Stimulated activated CD4-positive, alpha-beta T cell treated with anti-CD3 and anti-CD28 coated beads, Interleukin-12 subunit alpha, Interleukin-12 subunit beta, amount 100 ng/mL, for 24 hours (primary cell): Measurements from ENCODE around the gene PKD2L2.
"Not testable (repeated sequence)": the region's sequence is repeated elsewhere in the genome, so short reads cannot be mapped to it uniquely, and the experiment has no call there.

ENCODE experiments used
- DNase-seq, 2 experiments: peaks; one replicate each; pipeline ENCODE4 v3.0.0-alpha.2; 2020; ENCODE audit warnings: low read depth in 2 of 2

The PKD2L2 gene

DNA sequence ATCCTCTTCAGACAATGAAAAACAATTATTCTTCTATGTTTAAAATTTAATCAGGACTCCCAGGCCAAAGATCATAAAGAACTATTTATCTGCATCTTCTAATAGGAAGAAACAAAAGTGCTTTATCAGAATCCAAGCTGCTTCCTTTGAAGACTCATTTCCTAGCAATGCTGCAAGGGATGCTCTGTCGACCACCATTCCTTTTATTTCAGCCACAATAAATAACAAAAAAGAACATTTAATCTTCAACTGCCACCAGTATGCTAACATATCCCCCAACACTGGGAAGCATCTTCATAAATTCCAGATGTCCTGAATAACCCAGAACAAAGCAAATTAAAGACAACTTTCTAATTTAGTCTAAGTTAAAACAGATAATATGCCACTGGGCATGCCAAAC lies 68.7 kb downstream of the PKD2L2 start:
- DNase-seq, result no peak

DNA sequence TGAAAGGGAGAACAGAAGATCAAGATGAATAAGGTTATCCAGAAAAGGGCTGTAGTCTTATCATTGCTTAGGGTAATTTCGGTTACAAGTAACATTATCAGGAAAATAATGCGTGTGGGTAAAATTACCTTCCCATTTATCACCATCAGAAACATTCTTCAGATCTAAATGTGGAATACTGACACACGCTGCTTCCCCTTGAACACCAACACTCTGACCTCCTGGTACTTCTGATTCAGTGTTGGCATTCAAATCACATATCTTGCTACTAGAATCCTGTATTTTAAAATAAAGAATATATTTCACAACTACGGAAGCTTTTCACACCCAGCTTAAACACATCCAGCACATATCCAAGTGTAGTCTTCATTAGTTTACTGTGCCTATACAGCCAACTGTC lies 70.2 kb downstream of the PKD2L2 start:
- no peak for DNase-seq

DNA sequence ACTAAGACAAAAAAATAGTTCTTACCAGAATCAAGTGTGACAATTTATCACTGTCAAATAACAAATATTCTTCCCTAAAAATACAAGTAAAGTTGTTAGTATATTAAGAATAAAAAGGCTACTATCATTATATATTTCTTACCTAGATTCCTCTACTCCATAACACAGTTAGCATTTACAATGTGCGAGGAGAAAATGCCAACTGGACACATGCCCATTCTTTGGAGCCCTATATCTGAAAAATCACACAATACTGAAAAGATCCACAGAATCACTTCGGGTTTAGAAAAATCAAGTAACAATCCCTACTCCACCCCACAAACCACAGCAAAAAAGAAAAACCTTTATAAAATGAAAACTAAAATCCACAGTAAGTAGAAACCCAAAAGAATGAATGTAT lies 70.9 kb downstream of the PKD2L2 start:
- DNase-seq, result no peak

DNA sequence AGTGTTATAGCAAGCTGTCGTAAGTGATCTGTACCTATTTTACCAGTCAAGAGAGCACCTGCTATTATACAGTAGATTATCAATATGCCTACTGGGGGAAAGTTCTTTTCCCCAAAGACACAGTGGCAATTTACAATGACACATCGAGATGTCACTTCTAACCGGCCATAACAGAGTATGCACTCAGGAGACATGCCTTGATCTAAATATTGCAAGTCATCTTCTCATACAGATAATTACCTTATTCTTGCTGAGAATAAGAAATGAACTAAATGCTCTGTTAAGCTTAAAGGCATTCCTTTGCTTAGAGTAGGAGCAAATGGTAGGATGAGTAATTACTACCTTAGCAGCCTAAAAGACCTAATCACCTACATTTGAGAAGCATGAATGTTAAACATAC lies 71.6 kb downstream of the PKD2L2 start:
- DNase-seq, result no peak

DNA sequence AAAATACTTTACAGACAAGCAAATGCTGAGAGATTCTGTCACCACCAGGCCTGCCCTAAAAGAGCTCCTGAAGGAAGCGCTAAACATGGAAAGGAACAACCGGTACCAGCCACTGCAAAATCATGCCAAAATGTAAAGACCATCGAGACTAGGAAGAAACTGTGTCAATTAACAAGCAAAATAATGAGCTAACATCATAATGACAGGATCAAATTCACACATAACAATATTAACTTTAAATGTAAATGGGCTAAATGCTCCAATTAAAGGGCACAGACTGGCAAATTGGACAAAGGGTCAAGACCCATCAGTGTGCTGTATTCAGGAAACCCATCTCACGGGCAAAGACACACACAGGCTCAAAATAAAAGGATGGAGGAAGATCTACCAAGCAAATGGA lies 81.1 kb downstream of the PKD2L2 start:
- DNase-seq, result not testable (repeated sequence)

DNA sequence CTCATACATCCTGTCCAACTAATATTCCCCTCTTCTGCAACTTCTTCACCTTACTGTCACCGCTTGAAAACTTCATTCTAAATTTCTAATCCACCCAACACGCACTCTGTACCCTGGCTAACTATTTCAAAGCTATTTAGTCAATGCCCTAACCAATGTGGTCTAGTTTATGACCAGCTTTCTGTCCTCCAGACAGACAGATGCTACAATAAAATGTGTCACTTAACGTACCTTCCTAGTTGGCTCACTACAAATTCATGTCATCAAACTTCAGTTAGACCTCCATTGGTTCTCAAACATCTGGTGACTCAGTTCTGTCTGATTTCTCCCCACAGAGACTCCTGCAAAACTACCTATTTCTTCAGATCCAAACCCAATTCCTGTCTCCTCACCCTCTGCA lies 86.0 kb downstream of the PKD2L2 start:
- DNase-seq, result no peak

DNA sequence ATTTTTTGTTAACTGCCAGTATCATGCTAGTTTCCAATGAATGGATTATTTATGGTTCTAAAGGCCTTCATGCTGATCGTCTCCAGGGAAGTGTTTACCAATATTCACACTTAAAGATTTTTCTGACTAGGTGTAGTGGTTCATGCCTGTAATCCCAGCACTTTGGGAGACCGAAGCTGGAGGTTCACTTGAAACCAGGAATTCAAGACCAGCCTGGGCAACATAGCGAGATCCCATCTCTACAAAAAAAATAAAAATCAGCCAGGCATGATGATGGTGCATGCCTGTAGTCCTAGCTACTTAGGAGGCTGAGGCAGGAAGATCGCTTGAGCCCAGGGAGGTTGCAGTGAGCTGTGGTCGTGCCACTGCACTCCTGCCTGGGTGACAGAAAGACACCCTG lies 100.2 kb downstream of the PKD2L2 start:
- no peak for DNase-seq
